Stimulated activated CD4-positive, alpha-beta T cell treated with anti-CD3 and anti-CD28 coated beads, TNF-alpha, amount 100 ng/mL, for 4 hours (primary cell): Measurements from ENCODE around the gene PAX9.
"Not testable (repeated sequence)": the region's sequence is repeated elsewhere in the genome, so short reads cannot be mapped to it uniquely, and the experiment has no call there.

Experiments used
- DNase-seq, 3 experiments: peaks; one replicate each; pipeline ENCODE4 v3.0.0-alpha.2; 2020; ENCODE audit warnings: low read depth in 3 of 3

The PAX9 gene

GRCh38 chr14:36672095-36672494 lies 10.4 kb downstream of the PAX9 start:
- DNase-seq, result no peak

GRCh38 chr14:36674659-36675058 lies 13.0 kb downstream of the PAX9 start:
- DNase-seq, result no peak

DNA sequence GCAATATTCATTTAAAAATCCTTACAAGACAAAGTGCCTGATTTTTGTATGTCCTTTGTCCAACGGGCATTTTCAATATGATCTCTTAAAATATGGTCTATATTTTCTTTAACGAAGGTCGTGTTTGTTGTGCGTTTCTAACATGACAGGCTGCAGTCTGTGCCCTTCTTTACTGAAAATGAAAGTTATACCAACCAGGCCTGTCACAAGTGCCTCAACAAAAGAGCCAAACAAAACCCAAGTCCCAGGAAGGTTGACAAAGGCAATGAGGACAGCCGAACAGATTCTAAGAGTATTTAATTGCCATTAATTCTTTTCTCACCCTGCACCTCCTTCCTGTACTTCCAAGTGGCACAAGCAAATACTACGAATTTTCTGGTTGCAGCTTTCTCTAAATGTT lies 13.9 kb downstream of the PAX9 start:
- DNase-seq, result no peak

GRCh38 chr14:36676236-36676635 lies 14.6 kb downstream of the PAX9 start:
- DNase-seq, result no peak

DNA sequence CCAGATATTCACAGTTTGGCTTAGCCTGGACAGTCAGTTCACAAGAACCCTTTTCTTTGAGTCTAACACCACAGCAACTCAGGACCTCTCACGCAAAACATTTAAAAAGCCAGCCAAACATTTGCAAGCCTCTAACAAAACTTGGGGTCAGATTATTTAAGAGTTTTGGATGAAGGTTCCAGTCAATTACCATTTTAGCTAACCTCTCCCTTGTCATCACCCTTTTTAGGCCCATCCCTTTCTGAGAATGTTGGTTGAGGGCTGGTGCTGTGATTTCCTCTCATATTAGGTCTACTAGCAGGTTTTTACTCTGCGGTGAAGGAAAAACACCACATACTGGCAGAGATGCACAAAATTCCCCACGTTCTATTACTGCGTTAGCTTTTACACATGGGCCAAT lies 20.7 kb downstream of the PAX9 start:
- DNase-seq, result no peak

DNA sequence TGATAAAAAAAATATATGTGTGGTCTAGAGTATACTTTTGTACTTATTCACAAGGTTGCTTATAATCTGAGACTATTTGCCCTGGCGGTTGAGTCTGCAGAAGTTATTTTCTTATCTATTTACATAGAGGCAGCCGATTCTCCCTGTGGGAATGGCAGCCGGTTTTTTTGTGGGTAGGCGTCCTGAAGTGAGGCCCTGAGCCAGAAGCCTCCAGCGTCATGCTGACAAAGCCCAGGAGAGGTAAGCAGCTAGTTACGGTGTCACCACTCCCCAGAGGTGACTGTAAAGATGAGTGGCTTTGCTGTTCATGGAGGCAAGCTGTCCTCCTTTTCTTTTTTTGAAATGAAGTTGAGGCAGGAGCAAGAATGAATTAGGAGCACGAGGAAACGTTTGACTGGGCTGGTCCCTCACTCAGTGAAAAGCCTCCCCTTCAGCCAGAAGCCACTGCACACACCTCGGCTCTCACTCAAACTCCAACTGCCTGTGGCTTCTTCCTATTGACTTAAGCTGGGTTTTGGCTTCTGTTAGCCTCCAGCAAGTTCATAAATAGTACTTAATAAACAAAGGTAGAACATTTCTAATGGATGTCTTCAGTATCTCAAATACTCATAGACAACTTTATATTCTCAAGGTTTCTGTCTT lies 21.5 kb downstream of the PAX9 start:
- no peak for DNase-seq

GRCh38 chr14:36684946-36685345 lies 23.3 kb downstream of the PAX9 start:
- DNase-seq, result no peak

GRCh38 chr14:36690311-36691040 lies 28.8 kb downstream of the PAX9 start:
- DNase-seq, result no peak

DNA sequence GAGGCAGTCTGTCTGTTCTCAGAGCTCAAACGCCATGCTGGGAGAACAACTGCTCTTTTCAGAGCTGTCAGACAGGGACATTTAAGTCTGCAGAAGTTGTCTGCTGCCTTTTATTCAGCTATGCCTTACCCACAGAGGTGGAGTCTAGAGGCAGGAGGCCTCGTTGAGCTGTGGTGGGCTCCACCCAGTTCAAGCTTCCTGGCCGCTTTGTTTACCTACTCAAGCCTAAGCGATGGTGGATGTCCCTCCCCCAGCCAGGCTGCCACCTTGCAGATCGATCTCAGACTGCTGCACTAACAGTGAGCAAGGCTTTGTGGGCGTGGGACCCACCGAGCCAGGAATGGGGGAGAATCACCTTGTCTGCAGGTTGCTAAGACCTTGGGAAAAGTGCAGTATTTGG lies 37.8 kb downstream of the PAX9 start:
- DNase-seq, result not testable (repeated sequence)

- no peak for DNase-seq
These were observed 39.0 kb downstream of the PAX9 start for GRCh38 chr14:36700651-36701050.

- no peak for DNase-seq
These were observed 39.5 kb downstream of the PAX9 start for GRCh38 chr14:36701132-36701531.

- no peak for DNase-seq
These were observed 40.8 kb downstream of the PAX9 start for GRCh38 chr14:36702474-36702873.

DNA sequence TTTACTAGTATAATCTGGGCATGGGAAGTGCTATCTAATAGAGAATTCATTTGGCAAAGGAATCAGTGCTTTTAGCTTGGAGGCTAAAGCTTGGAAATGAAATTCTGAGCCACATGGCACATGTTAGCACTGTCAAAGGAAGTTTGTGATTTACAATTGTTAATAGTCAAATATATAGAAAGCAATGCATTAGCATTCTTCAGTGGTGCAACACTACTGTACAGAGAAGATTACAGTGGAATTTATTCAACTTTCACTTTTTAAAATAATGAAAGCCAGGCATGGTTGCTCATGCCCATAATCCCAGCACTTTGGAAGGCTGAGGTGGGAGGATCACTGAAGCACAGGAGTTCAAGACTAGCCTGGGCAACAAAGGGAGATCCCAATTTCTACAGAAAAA lies 45.9 kb downstream of the PAX9 start:
- DNase-seq, result no peak

DNA sequence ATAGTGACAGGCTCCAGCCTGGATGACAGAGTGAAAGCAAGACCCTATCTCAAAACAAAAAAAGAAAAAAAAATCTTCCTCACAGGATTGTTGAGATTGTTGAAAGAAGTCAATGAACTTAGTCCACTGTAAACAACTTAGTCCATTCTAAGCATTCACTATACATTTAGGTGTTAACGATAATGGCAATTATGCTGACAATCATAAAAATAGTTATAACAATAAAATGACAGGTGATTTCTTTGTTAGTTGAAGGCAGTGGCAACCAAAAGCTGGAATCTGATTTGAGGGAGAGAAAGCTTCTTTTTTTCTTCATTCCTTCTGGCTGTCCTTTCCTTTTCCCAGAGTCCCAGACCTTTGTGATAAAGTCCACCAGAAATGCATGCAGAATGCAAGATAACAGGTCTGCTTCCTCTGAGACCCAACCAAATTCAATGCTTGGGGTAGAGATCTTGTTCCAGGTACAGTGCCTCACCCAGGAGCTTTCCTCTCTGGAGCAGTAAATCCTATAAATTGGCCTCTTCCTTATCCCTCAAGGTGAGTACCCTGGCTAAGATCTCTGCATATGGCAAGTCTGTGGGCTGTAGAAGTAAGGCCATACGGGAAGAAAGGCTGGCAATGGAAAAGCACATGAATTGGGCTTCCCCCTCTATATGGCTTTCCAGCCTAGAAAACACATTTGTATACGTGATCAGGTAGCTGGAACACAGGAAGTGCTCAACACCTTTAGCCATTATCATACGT lies 52.5 kb downstream of the PAX9 start:
- DNase-seq, result no peak

GRCh38 chr14:36716614-36717184 lies 55.0 kb downstream of the PAX9 start:
- DNase-seq, result no peak

DNA sequence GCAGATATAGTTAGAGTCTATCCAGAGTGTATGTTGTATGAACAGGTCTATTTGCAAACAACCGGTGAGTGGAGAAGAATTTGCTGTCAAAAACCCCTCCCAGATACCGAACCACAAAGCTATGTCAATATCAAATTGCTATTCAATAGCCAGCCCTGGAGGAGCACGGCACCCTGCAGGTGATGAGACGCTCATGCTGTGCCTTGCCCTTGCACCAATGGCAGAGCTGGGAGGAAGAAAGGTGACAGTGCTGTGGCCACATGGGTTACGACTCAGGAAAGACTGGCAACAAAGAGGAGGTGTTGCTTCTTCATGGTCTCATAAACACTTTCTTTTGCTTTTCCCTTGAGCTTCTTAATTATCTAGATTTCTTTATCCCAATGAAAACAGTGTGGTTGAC lies 55.7 kb downstream of the PAX9 start:
- DNase-seq, result no peak

DNA sequence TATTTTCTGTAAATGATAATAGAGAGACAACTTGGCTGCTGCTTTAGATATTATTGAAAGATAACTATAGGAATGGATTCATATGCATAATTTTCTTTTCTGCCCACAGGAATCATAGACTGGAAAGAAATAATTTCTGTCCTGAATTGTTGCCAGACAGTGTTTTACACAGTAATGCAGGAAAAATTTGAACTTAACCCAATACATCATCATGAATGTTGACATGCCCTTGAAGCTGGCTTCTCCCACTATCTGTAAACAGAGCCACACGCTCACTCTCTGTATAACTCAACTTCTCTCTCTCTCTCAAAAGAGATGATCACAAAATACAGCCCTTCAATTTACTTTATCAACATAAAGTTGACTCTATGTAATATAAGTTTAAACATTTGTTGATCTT lies 56.6 kb downstream of the PAX9 start:
- no peak for DNase-seq

DNA sequence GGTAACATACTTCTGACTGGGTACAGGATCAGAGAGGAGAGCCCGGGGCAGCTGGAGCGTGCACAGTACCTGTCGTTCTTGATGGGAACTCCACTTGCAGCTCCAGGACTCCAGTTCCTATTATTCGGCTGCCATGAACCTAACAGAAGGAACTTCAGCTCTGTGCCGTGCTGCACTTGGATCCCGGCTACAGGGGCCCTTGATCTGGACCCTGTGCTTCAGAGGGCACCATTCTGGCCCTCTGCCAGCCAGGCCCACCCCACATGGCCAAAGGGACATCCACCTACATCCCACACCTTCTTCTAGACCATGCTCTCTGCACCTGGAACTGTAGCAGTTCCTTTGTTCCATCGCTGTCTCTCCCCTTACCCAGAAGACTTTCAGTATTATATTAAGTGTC lies 58.2 kb downstream of the PAX9 start:
- no peak for DNase-seq

DNA sequence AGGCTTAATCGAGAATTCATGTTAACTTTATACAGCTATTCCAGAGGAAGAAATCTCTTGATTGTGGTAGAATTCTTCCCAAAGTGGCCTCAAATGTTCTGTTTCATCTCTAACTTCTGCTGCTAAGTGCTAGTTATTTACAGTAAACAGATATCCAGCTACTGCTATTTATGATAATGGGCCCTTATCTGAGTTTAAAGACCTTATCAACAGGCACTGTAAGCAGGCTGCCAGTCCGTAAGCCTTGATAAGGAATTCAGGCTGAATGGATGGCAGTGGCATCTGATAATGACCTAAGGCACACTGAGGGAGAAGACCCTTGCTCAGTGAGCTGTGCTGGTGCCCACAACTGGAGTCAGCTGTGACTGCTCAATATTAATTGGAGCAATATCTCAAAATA lies 59.0 kb downstream of the PAX9 start:
- DNase-seq, result no peak

DNA sequence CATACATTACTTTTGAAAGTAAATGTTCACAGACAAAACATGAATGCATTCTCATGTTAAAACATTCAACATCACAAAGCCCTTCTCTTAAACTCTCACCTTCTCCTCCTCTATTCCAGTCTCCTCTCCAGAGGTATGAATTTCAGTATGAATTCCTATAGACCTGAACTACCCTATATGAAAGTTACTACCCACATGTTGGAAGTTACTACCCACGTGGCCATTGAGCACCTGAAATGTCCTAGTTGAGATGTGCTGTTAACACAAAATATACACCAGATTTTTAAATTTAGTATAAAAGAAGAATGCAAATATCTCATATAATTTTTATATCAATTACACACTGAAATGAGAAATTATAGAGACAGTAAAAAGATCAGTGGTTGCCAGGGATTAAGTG lies 60.2 kb downstream of the PAX9 start:
- no peak for DNase-seq

- no peak for DNase-seq
These were observed 61.9 kb downstream of the PAX9 start for GRCh38 chr14:36723530-36723929.

DNA sequence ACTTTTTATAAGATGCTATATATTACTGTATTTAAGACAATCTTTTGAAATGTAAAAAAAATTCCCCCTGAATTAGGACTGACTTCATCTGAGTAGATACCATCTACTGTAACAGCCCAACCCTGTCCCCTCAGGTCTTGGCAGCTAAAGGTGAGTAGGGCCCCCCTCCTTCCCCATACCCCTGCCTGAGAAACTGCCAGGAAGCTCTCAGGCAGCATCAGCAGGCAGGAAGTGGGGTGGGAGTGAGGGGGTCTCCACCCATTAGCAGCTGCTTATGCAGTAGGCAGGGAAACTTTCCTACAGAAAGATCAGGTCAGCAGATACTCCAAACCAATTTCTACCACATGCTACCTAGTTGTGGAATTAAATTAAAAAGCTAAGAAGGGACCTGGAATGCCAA lies 62.5 kb downstream of the PAX9 start:
- DNase-seq, result no peak

DNA sequence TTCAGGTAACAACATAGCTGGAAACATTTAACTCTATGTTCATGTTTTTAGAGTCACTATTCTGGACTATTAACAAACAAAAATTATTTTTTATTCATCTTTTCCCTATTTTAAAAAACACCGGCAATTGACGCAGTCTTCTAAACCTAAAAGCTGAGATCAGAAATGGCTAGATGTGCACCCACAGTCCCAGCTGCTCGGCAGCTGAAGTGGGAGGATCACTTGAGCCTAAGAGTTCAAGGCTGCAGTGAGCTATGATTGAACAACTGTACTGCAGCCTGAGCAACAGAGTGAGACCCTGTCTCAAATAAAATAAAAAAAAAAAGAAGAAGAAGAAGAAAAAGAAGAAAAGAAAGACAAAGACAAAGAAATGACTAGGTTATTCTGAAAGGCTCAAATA lies 64.5 kb downstream of the PAX9 start:
- no peak for DNase-seq
